Sigmoid colon (tissue), 4 donors: ENCODE results near the gene MLEC.

ENCODE experiments used
- EP300 ChIP-seq, 4 donors: sonication (generic); formaldehyde crosslinking; IDR thresholded peaks; one replicate each; pipeline ENCODE4 v1.6.1; 2017; ENCODE audit warnings: antibody characterized with exemption in 4 of 4
- POLR2A ChIP-seq, 2 donors: fragments of 450-650 bp; IDR thresholded peaks; one replicate each; pipeline ENCODE4 v1.6.1; 2016; ENCODE audit warnings: antibody characterized with exemption in 2 of 2, mild to moderate bottlenecking in 2 of 2, moderate library complexity in 2 of 2
- POLR2AphosphoS5 ChIP-seq, 4 donors: sonication (generic); formaldehyde crosslinking; IDR thresholded peaks; one replicate each; pipeline ENCODE4 v1.6.1; 2017; ENCODE audit warnings: antibody characterized with exemption in 4 of 4
- TF ChIP-seq, protein P1 (sequence below), 4 experiments: fragments of 450-650 bp in 3 of 4; fragments of 200-600 bp in 1 of 4; IDR thresholded peaks; one replicate each; pipeline ENCODE4 v1.5.1; 2016 to 2019; ENCODE audit warnings: antibody characterized with exemption in 4 of 4, mild to moderate bottlenecking in 3 of 4, moderate library complexity in 2 of 4

DNA sequence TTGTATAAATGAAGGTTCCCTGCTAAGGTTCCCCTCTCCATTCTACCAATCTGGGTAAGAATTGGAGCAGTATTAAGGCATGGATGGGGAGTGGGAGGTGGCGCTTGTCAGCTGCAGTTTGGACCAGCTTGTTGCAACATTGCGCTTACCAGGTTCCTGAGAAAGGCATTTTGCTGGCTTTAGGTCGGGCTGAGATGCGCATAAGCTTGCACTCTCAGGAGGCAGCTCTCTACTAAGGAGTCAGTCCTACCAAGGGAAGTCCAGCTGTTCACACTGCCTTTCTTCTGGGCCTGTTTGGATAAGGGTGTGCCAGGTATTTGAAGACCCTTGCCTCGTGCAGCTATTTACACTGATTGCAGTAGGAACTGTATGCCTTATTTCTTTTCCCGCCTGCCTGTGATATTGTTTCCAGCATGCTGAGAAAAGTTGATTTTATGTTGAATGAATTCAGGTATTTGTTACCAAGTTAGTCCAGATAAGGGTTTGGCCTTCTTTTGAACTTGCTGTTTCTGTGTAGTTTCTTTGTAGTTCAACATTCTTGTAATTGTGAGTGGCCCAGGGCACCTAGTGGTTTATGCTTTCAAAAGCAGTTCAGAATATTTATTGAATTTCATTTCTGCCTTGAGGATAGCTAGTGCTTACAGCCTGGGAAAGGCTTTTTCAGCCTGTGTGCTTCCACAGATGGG is 2.6 kb downstream of the MLEC start:
- TF ChIP-seq, protein P1, sequence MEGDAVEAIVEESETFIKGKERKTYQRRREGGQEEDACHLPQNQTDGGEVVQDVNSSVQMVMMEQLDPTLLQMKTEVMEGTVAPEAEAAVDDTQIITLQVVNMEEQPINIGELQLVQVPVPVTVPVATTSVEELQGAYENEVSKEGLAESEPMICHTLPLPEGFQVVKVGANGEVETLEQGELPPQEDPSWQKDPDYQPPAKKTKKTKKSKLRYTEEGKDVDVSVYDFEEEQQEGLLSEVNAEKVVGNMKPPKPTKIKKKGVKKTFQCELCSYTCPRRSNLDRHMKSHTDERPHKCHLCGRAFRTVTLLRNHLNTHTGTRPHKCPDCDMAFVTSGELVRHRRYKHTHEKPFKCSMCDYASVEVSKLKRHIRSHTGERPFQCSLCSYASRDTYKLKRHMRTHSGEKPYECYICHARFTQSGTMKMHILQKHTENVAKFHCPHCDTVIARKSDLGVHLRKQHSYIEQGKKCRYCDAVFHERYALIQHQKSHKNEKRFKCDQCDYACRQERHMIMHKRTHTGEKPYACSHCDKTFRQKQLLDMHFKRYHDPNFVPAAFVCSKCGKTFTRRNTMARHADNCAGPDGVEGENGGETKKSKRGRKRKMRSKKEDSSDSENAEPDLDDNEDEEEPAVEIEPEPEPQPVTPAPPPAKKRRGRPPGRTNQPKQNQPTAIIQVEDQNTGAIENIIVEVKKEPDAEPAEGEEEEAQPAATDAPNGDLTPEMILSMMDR (IDR thresholded peaks at IDR 0.05) = no peak
- TF ChIP-seq POLR2AphosphoS5 (IDR thresholded peaks at IDR 0.05) = no peak
- TF ChIP-seq EP300 (IDR thresholded peaks at IDR 0.05) = no peak
- no peak for TF ChIP-seq POLR2A (IDR thresholded peaks at IDR 0.05)
